H54 (cell line): ENCODE results near the gene INPP5K.
"Not testable (repeated sequence)": the region's sequence is repeated elsewhere in the genome, so short reads cannot be mapped to it uniquely, and the experiment has no call there.

Source experiments
- DNase-seq: peaks from one replicate; pipeline ENCODE4 v3.0.0; 2011; ENCODE audit warnings: low spot score, mixed read lengths; ENCODE audit not compliant: insufficient read length
- FAIRE-seq: peaks from 3 replicates; lab custom pipeline; 2011; peaks lifted over from hg19 to GRCh38; lab: Jason Lieb, UNC
- POLR2A ChIP-seq: IDR thresholded peaks from 2 replicates; pipeline ENCODE4 v1.6.1; 2011; ENCODE audit warnings: low read depth, mild to moderate bottlenecking, low read length

The INPP5K gene

GRCh38 chr17:1533661-1534325, 17.4 kb upstream of the INPP5K start:
- DNase-seq: no peak
- TF ChIP-seq POLR2A: no peak
- no peak for FAIRE-seq

- DNase-seq (no peak), FAIRE-seq (no peak)
- TF ChIP-seq POLR2A: no peak
Observed at GRCh38 chr17:1532836-1533602, 16.6 kb upstream of the INPP5K start.

- DNase-seq (no peak), FAIRE-seq (no peak)
- no peak for TF ChIP-seq POLR2A
Observed at GRCh38 chr17:1529863-1530262, 13.5 kb upstream of the INPP5K start.

- DNase-seq, FAIRE-seq: not testable (repeated sequence)
Observed at GRCh38 chr17:1526876-1527275, 10.5 kb upstream of the INPP5K start.

GRCh38 chr17:1522626-1523025, 6.2 kb upstream of the INPP5K start:
- DNase-seq: no peak
- no peak for TF ChIP-seq POLR2A
- FAIRE-seq: no peak

- TF ChIP-seq POLR2A: no peak
- no peak for DNase-seq
- FAIRE-seq: no peak
Observed at GRCh38 chr17:1521086-1521640, 4.8 kb upstream of the INPP5K start.

GRCh38 chr17:1519678-1520077, 3.3 kb upstream of the INPP5K start:
- no peak for DNase-seq
- no peak for TF ChIP-seq POLR2A
- FAIRE-seq: no peak

- TF ChIP-seq POLR2A: no peak
- DNase-seq: no peak
- FAIRE-seq: no peak
Observed at GRCh38 chr17:1518410-1518809, 2.0 kb upstream of the INPP5K start.

GRCh38 chr17:1515640-1516387, 598 bp downstream of the INPP5K start:
- FAIRE-seq (peak; percentile 75), DNase-seq (peak; percentile 80)
- TF ChIP-seq POLR2A: no peak

GRCh38 chr17:1512351-1512750, 4.1 kb downstream of the INPP5K start:
- FAIRE-seq: no peak
- no peak for DNase-seq

GRCh38 chr17:1511756-1512321, 4.6 kb downstream of the INPP5K start:
- no peak for DNase-seq
- no peak for FAIRE-seq
- TF ChIP-seq POLR2A: no peak

More at GRCh38 chr17:1512351-1512750, 4.1 kb downstream of the INPP5K start:
- TF ChIP-seq POLR2A: no peak

- no peak for TF ChIP-seq POLR2A
- DNase-seq: no peak
- FAIRE-seq: no peak
Observed at GRCh38 chr17:1511290-1511689, 5.1 kb downstream of the INPP5K start.

- no peak for TF ChIP-seq POLR2A
- FAIRE-seq: no peak
- DNase-seq: no peak
Observed at GRCh38 chr17:1509290-1509881, 7.0 kb downstream of the INPP5K start.

GRCh38 chr17:1508709-1509108, 7.7 kb downstream of the INPP5K start:
- not testable (repeated sequence) for FAIRE-seq, DNase-seq
